Measurements from ENCODE around the gene ADGB. TPM values are rescaled to one million over a fixed set of nuclear protein-coding genes. Genes with fewer than 3 reads are reported as not detected.

Gene ADGB
- not detected in 2 replicates for total RNA-seq

GRCh38 chr6:146598772-146599405 is at the start of gene ADGB:
Gene ADGB, plus strand, starts transcription at chr6:146598972. Its CDS starts 69 bp downstream, at chr6:146599041.

Other genes with a start within 250 kb of the ADGB start
- 116 and 132 TPM in 2 replicates for gene RAB32, start 55.1 kb upstream of the ADGB start, total RNA-seq